NCI-H82 (cell line): ENCODE data around the gene MPP4.
"Not testable (repeated sequence)": the region's sequence is repeated elsewhere in the genome, so short reads cannot be mapped to it uniquely, and the experiment has no call there.

Experiments used
- DNase-seq: peaks from one replicate; lab custom pipeline; 2025; lab: John Stamatoyannopoulos, UW

MPP4 gene

DNA sequence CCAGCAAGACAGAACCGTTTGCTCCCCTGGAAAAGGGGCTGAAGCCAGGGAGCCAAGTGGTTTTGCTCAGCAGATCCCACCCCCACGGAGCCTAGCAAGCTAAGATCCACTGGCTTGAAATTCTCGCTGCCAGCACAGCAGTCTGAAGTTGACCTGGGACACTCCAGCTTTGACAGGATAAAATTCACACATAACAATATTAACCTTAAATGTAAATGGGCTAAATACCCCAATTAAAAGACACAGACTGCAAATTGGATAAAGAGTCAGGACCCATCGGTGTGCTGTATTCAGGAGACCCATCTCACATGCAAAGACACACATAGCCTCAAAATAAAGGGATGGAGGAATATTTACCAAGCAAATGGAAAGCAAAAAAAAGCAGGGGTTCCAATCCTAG lies 27.2 kb downstream of the MPP4 start:
- DNase-seq = not testable (repeated sequence)

DNA sequence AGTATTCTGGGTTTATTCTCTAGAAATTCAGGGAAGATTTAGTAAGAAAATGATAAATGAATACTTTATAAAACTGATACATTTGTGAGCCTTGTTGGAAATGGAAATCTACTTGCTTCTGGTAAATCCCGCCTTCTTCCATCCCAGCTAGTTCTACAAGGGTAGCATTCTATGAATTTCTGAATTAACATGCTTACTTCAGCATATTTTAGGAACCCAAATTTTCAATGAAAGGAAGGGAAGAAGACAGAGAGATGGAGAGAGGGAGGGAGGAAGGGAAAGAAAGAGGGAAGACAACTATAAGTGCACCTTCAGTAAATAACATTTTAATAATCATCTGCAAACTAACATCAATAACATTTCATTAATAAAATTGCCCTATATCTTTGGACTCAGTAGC lies 28.6 kb downstream of the MPP4 start:
- DNase-seq = no peak

DNA sequence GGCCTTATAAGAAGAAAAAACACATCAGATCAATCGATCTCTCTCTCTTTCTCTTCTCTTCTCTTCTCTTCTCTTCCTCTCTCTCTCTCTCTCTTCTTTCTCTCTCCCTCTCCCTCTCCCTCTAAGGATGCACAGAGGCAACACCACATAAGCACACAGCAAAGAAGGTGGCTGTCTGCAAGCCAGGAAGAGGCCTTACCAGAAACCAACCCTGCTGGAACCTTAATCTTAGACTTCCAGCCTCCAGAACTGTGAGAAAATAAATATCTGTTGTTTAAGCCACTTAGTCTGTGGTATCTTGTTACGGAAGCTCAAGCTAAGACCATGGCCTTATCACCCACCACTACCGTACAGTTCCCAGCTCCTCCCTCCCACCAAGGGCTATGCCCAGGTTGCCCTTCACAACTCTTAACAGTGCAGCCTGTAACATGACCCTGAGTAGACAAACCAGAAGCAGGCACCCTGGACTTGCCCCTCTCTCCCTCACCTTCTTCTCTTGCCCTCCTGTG lies 30.0 kb downstream of the MPP4 start:
- peak; percentile 69 for DNase-seq

DNA sequence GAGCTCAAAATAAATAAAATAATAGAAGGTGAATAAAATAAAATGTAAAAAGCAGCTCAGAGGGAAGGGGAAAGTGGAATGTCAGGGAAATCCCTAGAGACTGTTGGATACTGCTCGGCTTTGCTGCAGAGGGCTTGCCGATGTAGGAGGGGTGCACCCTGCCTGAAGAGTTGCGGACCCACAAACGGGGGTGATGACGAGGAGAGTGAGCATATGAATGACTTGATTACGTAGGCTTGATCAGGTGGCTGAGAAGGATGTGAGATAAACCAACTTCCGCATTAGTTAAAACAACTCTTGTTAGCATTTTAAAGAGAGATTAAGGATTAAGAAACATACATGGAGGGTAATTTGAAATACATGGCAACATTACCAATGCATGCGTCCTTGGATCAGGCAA lies 34.1 kb downstream of the MPP4 start:
- no peak for DNase-seq

DNA sequence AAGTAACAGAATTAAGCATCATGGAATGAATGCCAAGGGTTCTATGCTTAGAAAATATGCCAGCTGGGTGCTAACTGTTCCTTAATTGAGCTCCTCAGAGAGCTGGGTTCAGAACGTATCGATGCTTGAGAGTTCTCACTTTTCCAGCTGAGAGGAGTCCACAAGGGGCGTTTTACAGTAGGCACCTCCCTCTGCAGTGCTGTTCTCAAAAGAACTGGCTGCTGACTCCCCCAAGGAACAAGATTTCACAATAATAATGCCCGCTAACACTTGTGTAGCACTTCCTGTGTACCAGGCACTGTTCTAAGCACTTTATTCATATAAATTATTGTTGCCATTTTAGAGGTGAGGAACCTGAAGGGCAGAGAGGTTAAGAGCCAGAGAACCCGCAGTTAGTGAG lies 37.1 kb downstream of the MPP4 start:
- no peak for DNase-seq

DNA sequence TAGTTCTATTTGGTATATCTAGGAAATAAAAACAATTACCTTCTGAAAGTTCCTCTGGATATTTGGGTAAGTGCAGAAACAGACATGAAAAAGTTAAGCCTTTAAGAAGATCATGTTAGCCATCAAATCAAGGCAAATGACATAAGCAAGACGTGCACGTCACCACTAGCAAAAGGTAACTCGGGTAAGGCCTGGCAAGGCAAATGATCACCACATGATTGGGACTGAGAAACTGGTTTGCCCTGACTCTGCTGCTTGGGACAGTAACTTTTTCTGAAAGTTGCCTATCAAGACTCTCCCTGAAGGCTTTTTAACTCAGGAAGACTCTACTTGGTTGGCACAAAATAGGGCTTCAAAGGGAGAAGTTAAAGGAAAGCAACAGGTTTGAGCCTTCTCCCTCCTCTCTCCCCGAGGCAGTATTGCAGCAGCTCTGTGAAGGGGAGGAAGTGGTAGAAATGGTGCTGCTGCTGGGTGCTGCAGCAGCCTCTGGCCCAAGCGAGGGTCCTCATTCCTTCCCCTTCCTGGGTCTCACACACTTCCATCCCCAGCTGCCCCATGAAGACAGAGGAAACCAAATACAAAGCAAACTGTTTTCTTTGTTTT lies 38.0 kb downstream of the MPP4 start:
- peak; percentile 67 for DNase-seq

DNA sequence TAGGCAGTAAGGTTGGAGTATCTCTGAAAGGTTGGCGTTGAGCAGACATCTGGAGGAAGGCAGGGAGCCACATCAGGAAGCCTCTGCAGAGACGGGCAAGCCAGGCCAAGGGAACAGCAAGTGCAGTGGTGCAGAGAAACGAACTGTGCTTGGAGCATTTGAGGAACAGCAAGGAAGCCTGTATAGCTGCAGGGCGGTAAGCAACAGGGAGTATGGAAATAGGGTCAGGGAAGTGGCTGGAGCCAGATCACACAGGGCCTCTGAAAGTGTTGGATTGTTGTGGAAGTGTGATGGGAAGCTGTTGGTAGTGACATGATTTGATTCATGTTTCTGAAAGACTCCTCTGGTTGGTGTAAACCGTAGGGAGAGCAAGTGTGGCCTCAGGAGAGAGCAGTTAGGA lies 41.7 kb downstream of the MPP4 start:
- no peak for DNase-seq

DNA sequence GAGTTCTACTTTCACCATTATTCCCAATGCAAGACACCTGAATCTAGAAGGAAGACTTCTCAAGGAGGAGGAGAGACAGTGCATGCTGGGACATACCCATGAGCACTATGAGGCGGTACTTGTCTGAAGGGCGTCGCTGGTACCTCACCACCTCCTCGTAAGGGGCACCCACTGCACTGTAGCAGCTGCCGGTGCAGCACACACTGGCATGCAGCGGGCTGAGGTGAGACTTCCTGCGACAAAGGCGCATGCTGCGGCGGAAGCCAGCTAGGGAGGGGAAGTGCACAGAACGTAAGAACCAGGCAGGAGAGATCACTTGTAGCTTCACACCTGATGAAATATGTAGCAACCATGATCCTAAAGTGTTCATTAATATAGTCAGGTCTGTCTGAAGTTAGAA lies 42.3 kb downstream of the MPP4 start:
- DNase-seq = no peak

DNA sequence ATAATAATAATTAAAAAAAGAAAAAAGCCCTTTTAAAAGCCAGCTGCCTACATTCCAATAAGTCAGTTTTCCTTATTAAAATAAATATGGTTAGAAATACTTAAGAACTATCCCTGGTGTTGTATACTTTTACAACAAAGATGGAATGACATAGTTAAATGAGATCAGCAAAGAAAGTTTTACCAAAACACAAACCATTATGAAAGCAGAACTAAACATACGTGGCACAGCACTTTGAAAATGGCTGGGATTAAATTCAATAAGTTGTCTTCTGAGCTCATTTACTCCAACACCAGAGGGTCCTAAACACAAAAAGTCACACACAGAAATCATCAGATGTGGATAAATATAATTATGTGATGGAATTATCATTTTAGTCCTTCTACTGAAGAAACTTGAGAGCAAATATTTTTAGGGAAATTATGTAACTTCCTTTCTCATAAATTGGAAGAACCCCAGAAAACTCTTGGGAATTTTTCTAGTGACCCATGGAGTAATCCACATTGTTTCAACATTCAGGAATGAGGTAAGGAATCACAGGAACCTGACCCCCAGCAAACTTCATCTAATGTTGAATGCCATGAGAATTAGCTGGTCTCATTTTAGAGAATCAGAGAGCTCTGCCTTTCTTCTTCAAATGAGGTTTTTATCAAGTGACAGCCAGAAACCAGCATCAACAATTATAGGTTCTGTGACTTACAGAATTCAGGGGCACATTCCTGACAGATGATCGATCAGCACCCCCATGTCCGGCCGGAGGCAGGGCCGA lies 43.6 kb downstream of the MPP4 start:
- DNase-seq = no peak

DNA sequence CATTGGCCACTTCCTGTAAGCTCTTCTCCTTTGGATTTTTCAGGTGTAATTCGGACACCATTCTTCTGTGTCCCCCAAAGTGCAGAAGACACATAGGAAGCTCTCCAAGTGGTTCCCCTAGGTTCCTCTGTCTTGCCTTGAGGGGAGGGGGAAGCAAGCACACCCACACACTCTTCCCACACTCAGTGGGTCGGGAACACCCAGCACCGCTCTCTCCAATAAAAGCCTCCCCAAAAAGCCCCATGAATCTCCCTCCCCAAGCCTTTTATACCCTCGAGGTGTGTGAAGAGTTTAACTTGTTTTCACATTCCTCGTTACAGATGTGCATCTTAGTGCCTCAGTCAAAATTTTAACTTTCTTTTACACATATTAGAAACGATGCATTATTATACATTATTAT lies 45.2 kb downstream of the MPP4 start:
- no peak for DNase-seq

DNA sequence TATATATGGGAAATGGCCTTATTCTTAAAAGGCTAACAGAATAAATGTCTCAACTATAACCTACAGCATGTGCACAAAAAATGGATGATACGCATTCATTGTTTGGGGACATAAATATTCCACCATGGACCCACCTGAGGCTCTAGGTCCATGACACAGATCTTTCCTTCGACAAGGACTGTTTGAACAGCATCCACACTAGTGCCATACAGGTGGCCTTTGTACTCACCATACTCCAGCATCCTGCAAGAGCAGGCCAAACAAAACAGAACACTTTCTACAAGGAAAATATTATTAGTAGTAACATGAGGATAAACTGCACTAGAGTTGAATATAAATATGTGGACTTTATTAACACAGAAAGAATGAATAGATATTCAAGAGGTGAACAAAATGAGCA lies 49.0 kb downstream of the MPP4 start:
- DNase-seq = no peak

DNA sequence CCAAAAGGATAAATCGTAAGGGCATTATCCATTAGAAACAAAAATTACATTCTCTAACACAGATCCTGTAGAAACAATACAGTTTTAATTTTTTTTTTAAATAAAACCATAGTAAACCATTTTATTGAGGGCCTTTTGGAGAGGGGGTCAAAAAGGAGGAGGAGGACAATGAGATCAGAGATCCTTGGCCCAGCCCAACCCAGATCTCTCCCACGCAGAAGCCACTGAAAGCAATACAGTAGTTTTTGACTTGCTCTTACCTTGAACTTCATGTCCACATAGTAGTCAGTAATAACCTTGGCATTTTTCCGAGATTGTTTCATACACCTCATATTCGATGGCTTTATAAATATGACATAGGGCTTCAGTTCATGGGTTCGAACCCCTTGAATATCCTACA lies 51.0 kb downstream of the MPP4 start:
- no peak for DNase-seq

DNA sequence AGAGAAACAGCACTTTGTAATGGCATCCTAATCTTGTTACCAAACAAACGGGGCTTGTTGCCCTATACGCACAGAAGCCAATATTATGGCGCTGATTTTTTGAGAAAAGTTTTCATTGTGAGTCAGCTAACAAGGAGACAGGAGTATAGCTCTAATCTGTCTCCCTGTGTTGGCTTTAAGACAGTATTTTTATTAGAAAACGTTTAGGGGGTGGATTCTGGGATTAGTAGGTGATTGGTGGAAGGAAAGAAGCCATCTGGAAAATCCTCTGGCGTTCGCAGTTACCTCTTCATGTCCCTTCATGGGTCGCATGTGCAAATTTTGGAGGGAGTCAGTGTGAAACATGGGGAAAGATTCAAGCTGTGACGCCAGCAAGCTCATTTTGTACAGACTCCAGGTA lies 54.4 kb downstream of the MPP4 start:
- DNase-seq = peak; percentile 96

DNA sequence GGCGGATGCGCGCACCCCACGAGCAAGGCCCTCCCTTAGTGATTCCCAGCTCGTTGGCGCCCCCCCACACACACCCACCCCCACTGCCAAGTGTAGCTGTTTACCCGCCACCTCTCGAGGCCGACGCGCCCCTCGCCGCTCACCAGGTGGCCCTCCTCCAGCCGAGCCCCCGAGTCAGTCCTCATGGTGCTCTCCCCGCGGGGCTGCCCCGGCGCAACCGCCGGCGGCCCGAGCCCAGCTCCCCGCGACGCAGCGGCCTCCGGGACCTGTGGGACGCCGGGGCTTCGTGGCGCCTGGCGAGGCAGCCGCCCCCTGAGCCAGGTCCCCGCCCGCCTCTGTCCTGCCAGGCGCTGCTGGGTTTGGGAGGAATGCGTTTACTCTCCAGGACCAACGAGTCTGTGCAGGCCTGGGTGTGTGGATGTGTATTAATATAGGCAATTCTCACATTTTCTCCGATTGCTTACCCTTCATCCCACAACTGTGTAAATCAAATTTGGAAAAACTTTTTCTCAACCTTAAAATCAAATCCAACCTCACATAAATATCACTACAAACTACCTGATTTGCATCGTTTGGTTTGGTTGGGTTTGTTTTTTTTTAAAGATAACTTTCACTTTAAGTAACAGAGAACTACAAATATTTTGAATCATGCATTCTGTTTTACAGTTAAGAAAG lies 55.1 kb downstream of the MPP4 start, which contains the start of gene TMEM237:
TSS of gene TMEM237 (minus strand) at position 288 of the 675 bp plus-strand sequence. CDS start at position 185, 103 bp downstream.
- peak; percentile 84 for DNase-seq

DNA sequence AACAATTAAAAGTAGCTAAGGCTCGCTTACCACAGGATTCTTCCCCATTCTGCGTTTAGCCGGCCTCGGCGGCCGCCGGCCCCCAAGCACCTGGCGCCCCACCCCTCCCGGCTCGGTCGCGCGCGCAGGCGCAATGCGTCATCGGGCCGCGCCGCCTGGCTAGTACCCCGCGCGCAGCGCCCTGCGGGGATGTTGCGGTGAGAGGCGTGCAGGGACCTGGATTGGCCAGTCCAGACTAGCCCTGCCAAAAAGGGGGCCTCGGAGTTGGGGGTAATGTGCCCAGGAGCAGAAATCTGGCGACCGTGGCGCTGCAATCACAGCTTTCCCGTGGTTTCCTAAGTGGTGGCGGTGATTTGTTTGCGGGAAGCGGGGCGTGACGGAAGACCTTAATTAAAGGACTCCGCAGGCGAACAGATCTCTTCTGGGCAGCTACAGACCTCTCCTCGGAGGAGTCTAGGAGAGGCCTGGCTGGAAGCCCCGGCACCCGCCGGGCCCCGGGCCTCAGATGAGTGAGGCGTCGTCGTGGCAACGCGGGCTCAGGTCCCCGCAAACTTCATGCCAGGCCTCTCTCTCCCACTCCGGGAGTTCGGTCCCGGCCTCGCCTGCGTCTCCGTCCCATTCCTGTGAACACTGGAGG lies 55.7 kb downstream of the MPP4 start:
- DNase-seq = peak; percentile 92

DNA sequence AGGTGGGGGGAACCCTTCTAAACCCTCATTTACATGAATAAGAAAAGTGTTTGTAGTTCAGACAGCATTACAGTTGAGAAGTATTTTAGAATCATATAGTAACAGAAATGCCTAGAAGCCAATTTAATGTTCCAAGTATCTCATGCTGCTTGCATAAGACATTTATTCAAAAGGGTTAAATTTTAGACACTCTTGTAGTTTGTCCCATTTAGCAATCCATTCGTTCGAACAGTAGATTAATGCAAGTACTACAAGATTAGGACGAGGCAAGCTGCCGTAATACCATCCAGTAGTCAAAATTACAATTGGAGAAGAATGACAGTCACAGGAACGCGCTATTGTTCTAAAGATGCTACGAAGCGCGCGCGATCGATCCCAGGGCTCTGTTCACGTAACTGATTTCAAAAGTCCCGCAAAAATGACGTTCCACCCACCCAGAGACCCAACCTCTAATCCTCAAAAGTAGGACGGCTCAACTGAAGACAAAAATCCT lies 56.3 kb downstream of the MPP4 start:
- DNase-seq = peak; percentile 92

DNA sequence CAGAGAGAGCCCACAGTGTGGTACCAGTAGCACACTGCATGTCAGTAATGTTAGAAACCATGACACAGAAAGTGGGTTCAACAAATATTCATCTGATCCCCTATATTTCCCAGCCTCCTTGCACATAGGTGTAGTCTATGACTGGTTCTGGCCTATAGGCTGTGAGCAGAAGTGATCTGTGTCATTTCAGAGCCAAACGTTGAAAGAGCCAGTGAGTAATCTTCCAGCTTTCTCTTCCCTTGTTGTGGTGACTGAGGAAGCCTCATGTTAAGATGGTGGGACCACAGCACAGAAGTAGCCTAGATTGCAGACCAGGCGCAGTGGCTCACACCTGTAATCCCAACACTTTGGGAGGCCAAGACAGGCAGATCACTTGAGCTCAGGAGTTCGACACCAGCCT lies 59.2 kb downstream of the MPP4 start:
- no peak for DNase-seq

DNA sequence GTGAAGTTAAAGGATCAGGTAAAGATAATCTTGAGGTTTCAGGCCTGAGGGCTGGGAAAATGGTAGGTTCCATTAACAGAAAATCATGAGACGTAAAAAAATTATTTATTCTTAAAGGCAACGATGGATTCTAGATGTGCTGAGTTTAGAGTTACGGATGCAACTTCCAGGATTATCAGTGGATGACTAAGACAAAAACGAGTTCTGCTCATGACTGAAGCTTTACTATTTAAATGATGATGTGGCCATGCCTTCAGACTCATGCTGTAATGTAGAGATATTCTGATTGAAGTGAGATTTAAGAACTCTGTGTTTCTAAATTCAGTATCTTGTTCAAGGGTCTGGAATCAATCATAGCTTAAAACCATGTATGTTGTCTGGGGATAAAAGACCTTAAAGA lies 60.1 kb downstream of the MPP4 start:
- no peak for DNase-seq

DNA sequence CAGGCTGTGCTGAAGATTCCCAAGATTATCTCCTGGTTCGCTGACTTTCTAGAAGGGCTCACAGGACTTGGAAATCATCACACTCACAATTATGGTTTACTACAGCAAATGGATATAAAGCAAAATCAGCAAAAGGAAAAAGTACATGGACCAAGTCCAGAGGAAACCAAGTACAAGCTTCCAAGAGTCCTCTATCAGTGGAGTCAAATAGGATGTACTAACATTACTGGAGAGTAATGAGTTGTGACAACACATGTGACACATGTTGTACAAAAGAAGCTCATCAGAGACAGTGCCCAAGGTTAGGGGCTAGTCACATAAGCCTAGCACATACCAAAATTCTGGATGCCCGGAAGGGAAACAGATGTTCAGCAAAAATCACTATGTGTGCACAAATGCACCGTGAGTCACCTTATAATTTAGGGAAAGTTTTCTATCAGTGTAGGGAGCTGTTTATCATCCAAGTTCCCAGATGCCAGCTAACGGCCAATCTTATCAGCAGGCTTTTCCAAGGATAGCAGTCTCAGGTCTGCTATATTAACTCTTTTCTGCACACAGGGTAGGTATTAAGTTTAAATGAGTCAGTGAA lies 64.7 kb downstream of the MPP4 start:
- peak; percentile 47 for DNase-seq

DNA sequence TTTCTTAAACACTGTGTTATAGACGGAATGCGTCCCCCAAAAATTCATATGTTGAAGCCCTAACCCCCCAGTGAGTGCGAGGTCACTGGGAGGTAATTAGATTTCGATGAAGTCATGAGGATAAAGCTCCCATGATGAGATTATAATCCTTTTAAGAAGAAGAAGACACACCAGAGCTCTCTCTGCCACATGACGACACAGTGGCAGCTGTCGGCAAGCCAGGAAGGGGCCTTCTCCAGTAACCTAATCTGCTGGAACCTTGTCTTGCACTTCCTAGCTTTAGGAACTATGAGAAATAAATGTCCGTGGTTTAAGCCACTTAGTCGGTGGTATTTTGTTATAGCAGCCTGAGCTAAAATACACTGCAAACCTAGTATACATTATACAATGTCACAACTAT lies 67.4 kb downstream of the MPP4 start:
- peak; percentile 99 for DNase-seq

DNA sequence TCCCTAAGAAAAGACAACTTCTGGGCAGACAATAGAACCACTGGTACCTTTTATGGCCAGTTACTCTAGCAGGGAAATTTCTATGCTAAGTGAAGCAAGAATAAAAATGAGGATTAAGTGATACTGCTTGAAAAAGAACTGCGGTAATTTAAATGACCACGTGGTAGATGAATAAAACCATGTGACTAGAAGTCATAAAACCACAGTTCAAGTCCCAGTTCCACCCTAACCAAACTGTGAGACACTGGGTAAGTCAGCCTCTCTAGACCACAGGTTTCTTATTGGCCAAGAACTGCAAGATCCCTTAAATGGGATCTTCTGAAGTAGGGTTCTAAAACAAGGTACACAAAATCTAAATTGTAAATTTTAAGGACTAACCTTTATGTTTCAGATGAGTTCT lies 67.9 kb downstream of the MPP4 start:
- DNase-seq = peak; percentile 51

DNA sequence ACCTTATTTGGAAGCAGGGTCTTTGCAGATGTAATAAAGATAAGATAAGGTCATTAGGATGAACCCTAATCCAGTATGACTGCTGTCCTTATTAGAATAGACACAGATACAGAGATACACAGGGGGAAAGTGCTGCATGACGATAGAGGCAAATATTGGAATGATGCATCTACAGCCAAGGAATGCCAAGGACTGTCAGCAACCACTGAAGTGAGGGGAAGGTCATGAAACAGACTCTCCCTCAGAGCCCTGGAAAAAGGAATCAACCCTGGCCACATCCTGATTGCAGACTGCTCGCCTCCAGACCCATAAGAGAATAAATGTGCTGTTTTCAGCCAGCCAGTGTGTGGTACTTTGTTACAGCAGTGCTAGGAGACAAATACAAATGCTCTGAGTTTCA lies 69.9 kb downstream of the MPP4 start:
- peak; percentile 45 for DNase-seq
